IMR-90 (cell line): ENCODE measurements around the gene CHPF2. TPM values are rescaled to one million over a fixed set of nuclear protein-coding genes. Genes with fewer than 3 reads are reported as not detected.
A peak's percentile ranks its signal among the peaks of the same experiment; 100 is the strongest.

Experiments
- NFE2L2 ChIP-seq: fragments of 150-350 bp; IDR thresholded peaks from 2 replicates; pipeline ENCODE4 v1.6.1; 2016; ENCODE audit warnings: low read depth, mild to moderate bottlenecking, low read length
- RAD21 ChIP-seq: IDR thresholded peaks from 2 replicates; pipeline ENCODE4 v1.6.1; 2012; ENCODE audit warnings: low read length, improper control_type of control experiment
- RCOR1 ChIP-seq: IDR thresholded peaks from 2 replicates; pipeline ENCODE4 v1.6.1; 2012; ENCODE audit warnings: mild to moderate bottlenecking, low read length, improper control_type of control experiment; ENCODE audit not compliant: insufficient replicate concordance
- polyA plus RNA-seq, 3 experiments: library from polyadenylated mRNA; depleted of rRNA; stranded (reverse); fragments of >200 nt; gene quantifications; 2 replicates each; pipeline ENCODE4 v1.2.3, GENCODE V29; 2012; ENCODE audit warnings: low replicate concordance in 1 of 3
- total RNA-seq: library from RNA; depleted of rRNA; stranded (reverse); fragments of >200 nt; gene quantifications from 2 replicates; pipeline ENCODE4 v1.2.3, GENCODE V29; 2012

Gene CHPF2
- total and polyA plus RNA-seq, 2 of the 4 experiments (the other 2 are of a cell fraction): 26.2 to 77.0 TPM

DNA sequence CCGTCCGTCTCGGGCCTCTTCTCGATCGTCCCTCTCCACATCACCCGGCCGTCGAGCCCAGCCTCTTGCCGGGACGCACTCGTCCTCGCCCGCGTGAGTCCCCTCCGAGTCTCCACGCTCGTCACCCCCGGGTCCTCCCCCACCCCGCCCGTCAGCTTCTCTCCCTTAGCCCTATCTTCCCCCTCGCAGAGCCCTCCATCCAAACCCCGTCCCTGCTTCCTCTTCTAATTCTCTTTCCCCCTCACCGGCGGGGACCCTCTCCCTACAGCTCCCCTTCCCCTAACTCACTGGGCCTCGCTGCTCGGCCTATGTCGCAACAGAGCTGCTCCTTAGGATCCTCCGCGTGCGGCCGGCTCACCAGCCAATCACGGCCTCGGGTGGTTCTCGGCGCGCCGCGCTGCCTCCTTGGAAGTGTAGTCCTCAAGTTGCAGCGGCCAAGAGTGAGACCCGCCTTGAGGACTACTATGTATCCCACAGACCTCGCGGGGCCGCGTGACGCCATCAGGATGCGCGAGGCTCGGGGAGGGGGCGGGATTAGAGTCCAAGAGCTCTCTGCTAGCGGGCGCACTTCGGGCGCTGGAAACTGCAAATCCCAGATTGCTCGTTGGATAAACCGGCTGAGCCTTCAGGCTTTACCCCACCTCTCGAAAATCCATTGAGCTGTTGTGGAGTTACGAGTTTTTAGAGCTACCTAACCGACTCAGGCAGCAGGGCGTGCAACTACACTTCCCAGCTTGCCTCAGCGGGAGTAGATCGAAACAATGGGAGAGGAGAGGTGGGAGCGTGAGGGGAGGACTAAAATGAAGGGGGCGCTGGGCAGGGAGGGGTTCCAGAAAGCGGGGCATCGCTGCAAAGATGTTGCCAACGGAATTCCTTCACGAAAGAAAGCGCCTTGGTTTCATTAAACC is 5.2 kb upstream of the CHPF2 start, which contains the start of gene ABCF2 (continued):
- TF ChIP-seq NFE2L2 (peak; percentile 8; the same call in 1 of the 2 replicates), RAD21 (no peak), RCOR1 (no peak)
